ENCODE results near the gene TCF12. TPM values are rescaled to one million over a fixed set of nuclear protein-coding genes. Genes with fewer than 3 reads are reported as not detected.

Gene TCF12
- total and polyA plus RNA-seq, 2 of the 8 experiments (the other 6 are each of a cell fraction or from before 2014, with no cell fraction given): 85.8 to 101 TPM

GRCh38 chr15:57079931-57080620 is 161.6 kb downstream of the TCF12 start:
- H3K27me3 ChIP-seq (replicated peaks in 1 of 4; ENCODE audit: control insufficient read depth in 3 of 4, extremely low read depth in 1 of 4, insufficient read depth in 3 of 4, low read length in 3 of 4): no peaks in the 10 kb centered on the region
- H4K5ac ChIP-seq (ENCODE audit: insufficient read length, low read depth, low read length): no peak overlapping the region
- H3K14ac ChIP-seq (ENCODE audit: insufficient read length): no peak overlapping the region
- no peak overlapping the region for H3K4ac ChIP-seq (replicated peaks; ENCODE audit: insufficient read length, low read depth, low read length)
- H2BK15ac ChIP-seq (ENCODE audit: low read length): no peak overlapping the region
- POLR2A ChIA-PET (ENCODE audit: partially characterized antibody): no interaction called here
- no peak overlapping the region for H2AFZ ChIP-seq (ENCODE audit: low read length)
- H2AK5ac ChIP-seq (ENCODE audit: low read depth, low read length): no peak overlapping the region
- no peak overlapping the region for H2BK120ac ChIP-seq (replicated peaks; ENCODE audit: low read depth, low read length)
- no peak overlapping the region for H2BK5ac ChIP-seq (ENCODE audit: low read depth, low read length)
- no peak overlapping the region for H3K18ac ChIP-seq (ENCODE audit: extremely low read depth, low read length)
- FAIRE-seq (no peak), DNase-seq (ENCODE audit: low read depth in 1 of 2, low spot score in 2 of 2) (no peak)
- H4K20me1 ChIP-seq (replicated peaks in 1 of 2; ENCODE audit: control insufficient read depth in 1 of 2, insufficient read depth in 2 of 2, low read length in 2 of 2): peaks cover 0 to 2% of the 10 kb centered on the region in 2 experiments
- no peak overlapping the region for H3K9ac ChIP-seq (replicated peaks in 1 of 4; ENCODE audit: extremely low read depth in 1 of 4, low read depth in 3 of 4, low read length in 3 of 4)
- no peaks in the 10 kb centered on the region for H3K36me3 ChIP-seq (ENCODE audit: control insufficient read depth in 2 of 4, insufficient read depth in 4 of 4, low read length in 3 of 4)
- no peaks in the 10 kb centered on the region for H3K23me2 ChIP-seq (ENCODE audit: low read depth, low read length)
- H3K4me1 ChIP-seq (replicated peaks in 1 of 4; ENCODE audit: control insufficient read depth in 3 of 4, insufficient read depth in 4 of 4, low read length in 3 of 4): peaks cover 0 to 3% (median 1%) of the 10 kb centered on the region in 4 experiments; a peak in 3 of 7 replicates
- no peaks in the 10 kb centered on the region for H3K79me1 ChIP-seq (ENCODE audit: low read depth, low read length)
- peak; percentile 4 to 9; a peak in 1 of 4 replicates for TF ChIP-seq RAD21 (IDR thresholded peaks at IDR 0.05 in 1 of 2, conservative IDR thresholded peaks at IDR 0.05 in 1 of 2; ENCODE audit: low read depth in 2 of 2, low read length in 2 of 2)
- peak in 1 of 3 experiments; percentile 23; a peak in 2 of 4 replicates for TF ChIP-seq CTCF (IDR thresholded peaks at IDR 0.05; ENCODE audit: control extremely low read depth in 1 of 3, insufficient read depth in 1 of 3, low read depth in 1 of 3, low read length in 3 of 3)
- no peak for TF ChIP-seq CTBP2 (IDR thresholded peaks at IDR 0.05; ENCODE audit: borderline replicate concordance, insufficient read depth, insufficient read length, low read length)
- H3K23ac ChIP-seq (ENCODE audit: insufficient read length): no peak overlapping the region
- 60% methylated on average over 4 of the region's 4 CpGs; no CpG with 5 or more reads in 1 of the 2 experiments for WGBS, 2 experiments (ENCODE audit: extremely low coverage in 1 of 2, insufficient coverage in 1 of 2, insufficient read length in 1 of 2, insufficient replicate concordance in 2 of 2, low coverage in 1 of 2, low lambda C conversion rate in 2 of 2, missing lambda C conversion rate in 1 of 2)
- no peak overlapping the region for H3K4me3 ChIP-seq (ENCODE audit: extremely low read depth in 1 of 4, insufficient read depth in 2 of 4, low read depth in 3 of 4, low read length in 4 of 4)
- H2BK12ac ChIP-seq (ENCODE audit: low read depth, low read length): no peak overlapping the region
- no peak overlapping the region for H4K8ac ChIP-seq (ENCODE audit: extremely low read depth, insufficient read depth, low read length)
- no peaks in the 10 kb centered on the region for H3K9me3 ChIP-seq (ENCODE audit: insufficient read depth in 2 of 2, low read depth in 1 of 2, low read length in 1 of 2)
- CTCF ChIA-PET (ENCODE audit: partially characterized antibody): interaction anchor here (0.6 to 1.3 kb wide), 4 partner anchors 15 to 93 kb away, joined by 3 to 4 read pairs (median 4); no protein-coding TSS in a partner anchor
- no peak overlapping the region for H4K91ac ChIP-seq (replicated peaks; ENCODE audit: insufficient read length, low read length)
- no peak overlapping the region for H3K27ac ChIP-seq (ENCODE audit: low read depth, low read length)
- H2BK20ac ChIP-seq (ENCODE audit: low read length): no peak overlapping the region
- H3K56ac ChIP-seq (replicated peaks; ENCODE audit: insufficient read length, low read depth, low read length): no peak overlapping the region
- peaks cover 0 to 59% of the 10 kb centered on the region in 2 experiments; a peak in 2 of 4 replicates for H3K79me2 ChIP-seq (ENCODE audit: control insufficient read depth in 1 of 2, insufficient read depth in 2 of 2, low read length in 2 of 2)
- H3K4me2 ChIP-seq (ENCODE audit: insufficient read depth in 1 of 2, low read depth in 2 of 2, low read length in 2 of 2): no peak overlapping the region
